IPS DF 6.9 (cell line): Measurements from ENCODE around the gene NACC1.
A peak's percentile ranks its signal among the peaks of the same experiment; 100 is the strongest.

ENCODE experiments used
- DNase-seq: peaks from one replicate; pipeline ENCODE4 v3.0.0-alpha.2; 2013; ENCODE audit warnings: low read depth, low spot score
- H3K27ac ChIP-seq: one replicate; pipeline ENCODE4 v1.5.1; 2013; ENCODE audit warnings: low read length, control low read depth
- H3K27me3 ChIP-seq: 2 replicates; pipeline ENCODE4 v1.6.1; 2013; ENCODE audit warnings: mild to moderate bottlenecking, low read length; ENCODE audit not compliant: control insufficient read depth, insufficient read depth
- H3K36me3 ChIP-seq: 2 replicates; pipeline ENCODE4 v1.6.1; 2013; ENCODE audit warnings: low read length; ENCODE audit not compliant: control insufficient read depth, insufficient read depth
- H3K4me1 ChIP-seq: 2 replicates; pipeline ENCODE4 v1.6.1; 2013; ENCODE audit warnings: low read length; ENCODE audit not compliant: control insufficient read depth, insufficient read depth
- H3K4me3 ChIP-seq: 2 replicates; pipeline ENCODE4 v1.5.1; 2013; ENCODE audit warnings: mild to moderate bottlenecking, low read length
- H3K9me3 ChIP-seq: 2 replicates; pipeline ENCODE4 v1.6.1; 2013; ENCODE audit warnings: low read length, inconsistent platforms; ENCODE audit not compliant: control insufficient read depth, insufficient read depth
- WGBS: extraction: QIAGEN DNeasy Blood & Tissue Kit; methylation state at CpG from one replicate; pipeline ENCODE4 v1.1.7; 2013; ENCODE audit warnings: mixed read lengths, missing lambda C conversion rate; ENCODE audit not compliant: insufficient read length, insufficient coverage; 5-methylcytosine and 5-hydroxymethylcytosine counted together

The NACC1 gene

GRCh38 chr19:13110099-13110610 is 7.9 kb upstream of the NACC1 start:
- H3K4me1 ChIP-seq, result no peaks in the 10 kb centered on the region
- no peak overlapping the region for H3K4me3 ChIP-seq
- no peaks in the 10 kb centered on the region for H3K27me3 ChIP-seq
- no peak overlapping the region for H3K27ac ChIP-seq
- peaks cover 22% of the 10 kb centered on the region for H3K36me3 ChIP-seq
- WGBS, result no CpG with 5 or more reads among the region's 15 CpGs
- H3K9me3 ChIP-seq, result no peaks in the 10 kb centered on the region
- DNase-seq, result no peak

GRCh38 chr19:13112555-13112954 is 5.5 kb upstream of the NACC1 start:
- Histone ChIP-seq H3K4me1 (no peaks in the 10 kb centered on the region), H3K27me3 (no peaks in the 10 kb centered on the region), H3K9me3 (no peaks in the 10 kb centered on the region), H3K27ac (no peak overlapping the region), H3K4me3 (no peak overlapping the region), H3K36me3 (peaks cover 19% of the 10 kb centered on the region)
- DNase-seq, result no peak
- no CpG with 5 or more reads among the region's 10 CpGs for WGBS

- peak overlapping the region; percentile 86 for H3K4me3 ChIP-seq
- H3K9me3 ChIP-seq, result no peaks in the 10 kb centered on the region
- H3K27me3 ChIP-seq, result no peaks in the 10 kb centered on the region
- peaks cover 12% of the 10 kb centered on the region for H3K4me1 ChIP-seq
- WGBS, result no CpG with 5 or more reads among the region's 18 CpGs
- DNase-seq, result no peak
- no peak overlapping the region for H3K27ac ChIP-seq
- peaks cover 8% of the 10 kb centered on the region for H3K36me3 ChIP-seq
Measured at GRCh38 chr19:13115936-13116281, 2.2 kb upstream of the NACC1 start.

- H3K27ac ChIP-seq, result no peak within 1 kb of the TSS
- no peaks in the 10 kb centered on the region for H3K9me3 ChIP-seq
- WGBS, result no CpG with 5 or more reads among the region's 51 CpGs
- peak; percentile 87 for DNase-seq
- peak within 1 kb of the TSS; percentile 86 for H3K4me3 ChIP-seq
- no peaks in the 10 kb centered on the region for H3K27me3 ChIP-seq
- peaks cover 8% of the 10 kb centered on the region for H3K36me3 ChIP-seq
- H3K4me1 ChIP-seq, result peaks cover 12% of the 10 kb centered on the region
Measured at GRCh38 chr19:13116282-13117175, 1.5 kb upstream of the NACC1 start, which contains the start of gene TRMT1. TSS of gene TRMT1 (minus strand) at chr19:13116740. CDS start at chr19:13116399, 341 bp downstream.

GRCh38 chr19:13117176-13117771 is 790 bp upstream of the NACC1 start:
- no peak for DNase-seq
- no CpG with 5 or more reads among the region's 20 CpGs for WGBS
- no peaks in the 10 kb centered on the region for H3K9me3 ChIP-seq
- H3K4me1 ChIP-seq, result peaks cover 12% of the 10 kb centered on the region
- H3K27ac ChIP-seq, result no peak overlapping the region
- H3K4me3 ChIP-seq, result peak overlapping the region; percentile 86; the same call in 1 of the 2 replicates
- H3K36me3 ChIP-seq, result peaks cover 8% of the 10 kb centered on the region
- H3K27me3 ChIP-seq, result no peaks in the 10 kb centered on the region

- DNase-seq, result no peak
Measured at GRCh38 chr19:13118424-13119193, 545 bp downstream of the NACC1 start.

GRCh38 chr19:13119627-13120026 is 1.6 kb downstream of the NACC1 start:
- Histone ChIP-seq H3K4me3 (no peak overlapping the region; the same call in 1 of the 2 replicates), H3K36me3 (peaks cover 3% of the 10 kb centered on the region; the same call in 1 of the 2 replicates), H3K27ac (no peak overlapping the region), H3K27me3 (no peaks in the 10 kb centered on the region), H3K9me3 (no peaks in the 10 kb centered on the region), H3K4me1 (peaks cover 12% of the 10 kb centered on the region)
- WGBS, result no CpG with 5 or more reads among the region's 8 CpGs
- no peak for DNase-seq

More at GRCh38 chr19:13118424-13119193, 545 bp downstream of the NACC1 start:
- Histone ChIP-seq H3K4me3 (peak overlapping the region; percentile 57), H3K27me3 (no peaks in the 10 kb centered on the region), H3K4me1 (peaks cover 12% of the 10 kb centered on the region), H3K27ac (no peak overlapping the region), H3K9me3 (no peaks in the 10 kb centered on the region), H3K36me3 (peaks cover 3% of the 10 kb centered on the region; the same call in 1 of the 2 replicates)
- WGBS, result no CpG with 5 or more reads among the region's 57 CpGs

GRCh38 chr19:13120031-13120430 is 2.0 kb downstream of the NACC1 start:
- no CpG with 5 or more reads among the region's 9 CpGs for whole genome bisulfite sequencing
- H3K9me3 ChIP-seq, result no peaks in the 10 kb centered on the region
- peaks cover 12% of the 10 kb centered on the region for H3K4me1 ChIP-seq
- H3K36me3 ChIP-seq, result peaks cover 3% of the 10 kb centered on the region; the same call in 1 of the 2 replicates
- no peak for DNase-seq
- no peak overlapping the region for H3K27ac ChIP-seq
- H3K27me3 ChIP-seq, result no peaks in the 10 kb centered on the region
- no peak overlapping the region for H3K4me3 ChIP-seq

- H3K9me3 ChIP-seq, result no peaks in the 10 kb centered on the region
- no peak overlapping the region for H3K4me3 ChIP-seq
- no peak overlapping the region for H3K27ac ChIP-seq
- no CpG with 5 or more reads among the region's 10 CpGs for WGBS
- H3K36me3 ChIP-seq, result 0 out of 2 replicates have a peak, but pooled peaks cover 3% of the 10 kb centered on the region
- H3K27me3 ChIP-seq, result no peaks in the 10 kb centered on the region
- DNase-seq, result no peak
- H3K4me1 ChIP-seq, result peaks cover 12% of the 10 kb centered on the region
Measured at GRCh38 chr19:13120817-13121216, 2.8 kb downstream of the NACC1 start.
